NCI-H146 treated with DMSO at 0.1 percent for 48 hours (cell line): ENCODE data around the gene ZFP92.

Experiments
- DNase-seq: peaks from one replicate; lab custom pipeline; 2025; ENCODE audit not compliant: unreplicated experiment; lab: John Stamatoyannopoulos, UW

ZFP92 gene

DNA sequence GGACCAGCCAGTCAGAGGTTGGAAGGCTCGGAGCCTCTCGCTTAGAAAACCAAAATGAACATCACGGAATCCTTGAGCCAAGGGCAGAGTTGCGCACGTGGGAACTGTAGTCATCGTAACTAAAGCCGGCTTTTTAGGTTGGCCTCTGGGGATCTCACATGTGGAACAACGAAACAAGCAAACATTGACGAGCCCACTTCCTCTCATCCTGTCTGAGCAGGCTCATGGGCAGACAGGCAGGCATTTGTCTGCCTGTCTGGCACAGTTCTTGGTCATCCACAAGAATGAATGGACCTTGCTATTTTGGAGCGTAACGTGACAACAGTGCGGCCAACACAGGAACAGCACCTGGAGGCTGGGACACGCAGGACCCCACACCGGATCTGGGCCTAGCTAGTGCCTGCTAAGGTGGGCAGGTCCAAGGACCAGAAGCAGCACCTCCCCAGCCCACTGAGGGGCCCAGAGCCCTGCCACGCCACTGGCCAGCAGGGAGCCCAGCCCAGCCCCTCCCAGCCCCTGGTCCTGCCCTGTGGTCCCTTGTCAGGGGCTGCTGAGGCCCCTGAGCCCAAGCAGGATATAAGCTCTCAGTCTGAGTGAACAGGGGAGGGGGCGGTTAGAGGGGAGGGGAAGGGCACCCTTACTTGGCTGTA, 43.8 kb downstream of the ZFP92 start:
- no peak for DNase-seq

DNA sequence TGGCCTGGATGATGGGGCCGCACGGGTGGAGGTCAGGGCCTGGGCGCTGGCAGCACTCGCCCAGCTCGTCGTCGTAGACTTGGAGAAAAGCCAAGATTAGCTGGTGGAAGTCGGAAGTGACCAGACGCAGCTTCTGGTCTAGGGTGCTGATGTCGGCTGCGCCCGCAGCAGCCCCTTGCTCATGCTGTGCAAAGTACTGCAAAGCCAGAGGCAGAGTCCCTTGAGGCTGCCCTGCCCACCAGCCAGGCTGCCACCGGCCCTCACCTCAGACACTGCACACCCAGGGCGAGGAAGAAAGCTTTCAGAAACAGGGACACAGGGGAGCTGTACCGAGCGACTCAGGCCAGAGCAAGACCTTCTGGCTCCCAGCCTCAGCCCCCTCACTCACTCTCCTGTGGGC, 44.3 kb downstream of the ZFP92 start:
- DNase-seq, result no peak

DNA sequence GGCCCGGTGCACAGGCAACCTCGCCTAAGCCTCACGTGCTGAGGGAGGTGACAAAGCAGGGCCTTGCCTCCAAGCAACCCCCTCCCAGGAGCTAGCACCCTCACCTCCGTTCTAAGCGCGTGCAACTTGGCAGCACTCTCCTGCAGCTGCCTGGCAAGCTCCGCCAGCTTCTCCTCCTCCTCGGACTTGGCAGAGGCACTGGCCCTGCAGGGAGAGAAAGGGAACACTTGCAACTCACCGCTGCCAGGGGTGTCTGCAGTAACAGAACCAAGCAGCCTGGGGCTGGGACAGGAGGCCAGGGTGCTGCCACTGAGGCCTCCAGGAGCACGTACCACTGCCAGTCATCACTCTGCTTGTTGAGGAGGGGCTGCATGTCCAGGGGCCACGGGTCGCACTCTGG, 44.9 kb downstream of the ZFP92 start:
- no peak for DNase-seq

DNA sequence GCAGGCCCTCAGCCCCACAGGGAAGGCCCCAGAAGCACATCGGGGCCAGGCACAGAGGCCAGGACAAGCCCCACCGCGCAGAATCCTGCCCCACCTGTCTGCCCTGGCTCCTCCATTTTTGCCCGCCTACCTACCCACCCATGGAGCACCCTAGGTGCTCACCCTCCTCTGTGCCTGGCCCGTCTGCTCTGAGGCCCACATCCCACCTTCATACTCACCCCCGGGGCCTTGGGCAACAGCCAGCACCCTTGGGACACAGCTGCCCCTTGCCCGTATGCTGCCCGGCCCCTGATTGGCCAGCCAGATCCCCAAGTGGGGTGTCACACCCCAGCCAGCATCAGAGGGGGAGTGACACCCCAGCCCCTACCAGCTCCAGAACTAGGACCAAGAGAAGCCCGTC, 45.4 kb downstream of the ZFP92 start:
- no peak for DNase-seq

DNA sequence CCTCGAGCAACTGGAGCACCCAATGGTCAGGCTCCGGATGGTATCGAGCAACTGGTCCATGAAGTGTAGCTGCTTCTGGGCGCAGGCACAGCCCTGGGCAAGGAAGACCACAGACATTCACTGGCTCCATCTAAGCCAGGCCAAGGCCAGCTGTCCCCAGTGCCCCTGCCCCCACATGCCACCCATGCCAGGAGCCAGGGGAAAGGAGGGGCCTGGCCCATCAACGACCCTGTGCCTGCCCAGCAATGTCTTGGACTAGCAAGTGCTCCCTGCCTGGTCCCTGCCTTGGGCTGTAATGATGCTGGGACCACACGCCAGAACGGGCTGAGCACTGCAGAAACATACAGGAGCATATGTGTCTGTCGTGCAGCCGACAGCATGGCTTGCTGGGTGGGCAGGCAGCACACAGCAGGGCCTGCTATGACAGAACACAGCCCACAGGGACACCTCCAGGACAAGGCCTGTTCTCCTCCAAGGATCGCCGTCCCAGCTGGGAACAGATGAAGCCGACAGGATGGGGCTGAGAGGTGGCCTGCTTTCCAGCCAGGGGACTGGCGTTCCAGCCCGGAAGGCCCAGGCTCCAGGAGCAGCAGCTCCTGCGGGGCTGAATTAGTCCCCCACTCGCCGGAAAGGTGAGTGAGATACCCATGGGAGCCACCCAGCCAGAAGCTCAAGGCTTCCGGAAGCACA, 46.0 kb downstream of the ZFP92 start:
- DNase-seq, result no peak

DNA sequence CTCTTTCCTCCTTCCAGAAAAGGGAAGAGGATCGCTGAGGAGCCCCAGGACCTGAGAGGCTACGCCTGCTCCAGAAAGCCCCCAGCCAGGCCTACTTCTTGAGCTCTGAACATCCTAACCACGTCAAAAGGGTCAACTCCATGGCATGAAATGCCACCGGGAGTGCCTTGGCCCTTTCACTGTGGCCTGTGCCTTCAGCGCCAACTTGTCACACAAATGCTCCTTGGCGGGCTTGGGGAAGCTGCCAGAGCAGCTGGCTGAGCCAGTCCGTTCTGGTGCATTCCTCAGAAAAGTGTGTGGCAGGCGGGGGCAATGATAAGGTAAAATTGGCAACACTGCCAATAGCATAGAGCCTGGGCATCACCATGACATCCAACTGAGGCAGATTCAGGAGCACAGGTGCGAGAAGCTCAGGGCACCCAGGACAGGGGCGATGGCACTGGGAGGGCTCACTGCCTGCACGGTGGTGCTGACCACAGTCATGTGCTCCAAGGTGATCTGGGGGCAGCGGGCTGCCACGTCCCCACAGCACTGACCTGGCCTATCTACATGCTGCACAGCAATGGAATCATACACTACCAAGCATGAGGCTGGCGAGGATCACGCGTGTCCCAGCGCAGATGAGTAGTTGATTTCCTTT, 46.7 kb downstream of the ZFP92 start:
- DNase-seq, result no peak

DNA sequence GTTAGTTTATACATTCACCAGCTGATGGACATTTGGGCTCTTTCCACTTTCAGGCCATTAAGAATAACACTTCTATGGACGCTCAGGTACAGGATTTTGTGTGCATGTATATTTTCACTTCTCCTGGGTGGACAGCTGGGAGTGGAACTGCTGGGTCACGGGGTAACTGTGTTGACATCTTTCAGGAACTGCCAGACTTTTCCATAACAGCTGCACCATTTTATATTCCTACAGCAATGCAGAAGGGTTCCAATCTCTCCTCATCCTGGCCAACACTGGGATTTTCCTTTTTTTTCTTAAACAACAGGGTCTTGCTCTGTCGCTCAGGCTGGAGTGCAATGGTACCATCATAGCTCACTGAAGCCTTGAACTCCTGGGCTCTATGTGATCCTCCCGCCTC, 47.2 kb downstream of the ZFP92 start:
- no peak for DNase-seq

DNA sequence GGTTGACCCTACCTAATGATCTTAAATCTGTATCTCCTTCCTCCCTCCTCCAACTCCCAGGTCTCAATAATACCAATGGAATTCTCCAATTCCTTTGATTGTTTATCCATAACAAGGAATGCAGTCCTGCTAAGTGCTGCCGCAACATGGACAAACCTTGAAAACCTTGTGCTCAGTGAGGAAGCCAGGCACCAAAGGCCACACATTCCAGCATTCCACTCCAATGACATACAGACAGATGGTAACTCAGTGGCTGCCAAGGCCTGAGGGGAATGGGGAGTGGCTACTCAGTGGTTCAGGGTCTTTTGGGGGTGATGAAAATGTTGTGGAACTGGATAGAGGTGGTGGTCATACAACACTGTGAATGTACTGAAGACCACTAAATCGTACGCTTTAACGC, 48.7 kb downstream of the ZFP92 start:
- no peak for DNase-seq

DNA sequence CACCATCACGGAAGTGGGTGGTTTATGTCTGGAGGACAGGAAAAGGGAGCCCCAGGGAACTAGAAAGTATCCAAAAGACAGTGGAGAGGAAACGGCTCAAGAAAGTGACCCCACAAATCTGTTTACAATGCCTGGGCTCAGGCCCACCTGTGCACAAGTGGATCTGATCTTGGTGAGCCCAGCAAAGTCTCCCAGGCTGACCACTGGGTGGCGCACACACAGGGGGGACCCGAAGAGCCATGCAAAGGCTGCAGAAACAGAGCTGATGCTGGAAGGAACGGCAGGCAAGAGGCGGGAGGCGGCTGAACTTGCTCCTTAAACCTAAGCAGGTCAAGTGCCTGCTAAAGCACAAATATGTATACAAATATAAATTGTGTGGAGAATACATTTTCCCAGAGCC, 49.6 kb downstream of the ZFP92 start:
- peak; percentile 1 for DNase-seq
